BLaER1 treated with 17β-estradiol and CSF1 and Interleukin-3, amounts not matched to agents 10 nM and 100 nM (cell line): Measurements from ENCODE around the gene CNGA4.
A peak's percentile ranks its signal among the peaks of the same experiment; 100 is the strongest.
"Not testable (repeated sequence)": the region's sequence is repeated elsewhere in the genome, so short reads cannot be mapped to it uniquely, and the experiment has no call there.

Source experiments
- H3K27ac ChIP-seq, 11 experiments: shearing (Covaris generic); formaldehyde crosslinking; 2 replicates each; pipeline ENCODE4 v1.8.1; 2022
- H3K27me3 ChIP-seq, 11 experiments: shearing (Covaris generic); formaldehyde crosslinking; 2 replicates each; pipeline ENCODE4 v1.8.1; 2022
- H3K36me3 ChIP-seq, 11 experiments: shearing (Covaris generic); formaldehyde crosslinking; 2 replicates each; pipeline ENCODE4 v1.8.1; 2022
- H3K4me1 ChIP-seq, 10 experiments: shearing (Covaris generic); formaldehyde crosslinking; 2 replicates each; pipeline ENCODE4 v1.8.1; 2022
- H3K4me2 ChIP-seq, 11 experiments: shearing (Covaris generic); formaldehyde crosslinking; 2 replicates each; pipeline ENCODE4 v1.8.1; 2022
- H3K4me3 ChIP-seq, 10 experiments: shearing (Covaris generic); formaldehyde crosslinking; 2 replicates each; pipeline ENCODE4 v1.8.1; 2022
- H3K9ac ChIP-seq, 11 experiments: shearing (Covaris generic); formaldehyde crosslinking; 2 replicates each; pipeline ENCODE4 v1.8.1; 2022
- H3K9me3 ChIP-seq, 11 experiments: shearing (Covaris generic); formaldehyde crosslinking; replicated peaks in 1 of 11; 2 replicates each; pipeline ENCODE4 v1.8.1; 2022
- H4K20me1 ChIP-seq, 11 experiments: shearing (Covaris generic); formaldehyde crosslinking; 2 replicates each; pipeline ENCODE4 v1.8.1; 2022
- Cebpa-rat ChIP-seq, 11 experiments: shearing (Covaris generic); IDR thresholded peaks; 2 replicates each; pipeline ENCODE4 v1.8.1; 2022

The CNGA4 gene

GRCh38 chr11:6260207-6260726, 21.4 kb downstream of the CNGA4 start:
- H3K9ac ChIP-seq = no peak overlapping the region
- H3K4me1 ChIP-seq = no peaks in the 10 kb centered on the region
- no peaks in the 10 kb centered on the region for H3K27me3 ChIP-seq
- H4K20me1 ChIP-seq = no peaks in the 10 kb centered on the region
- H3K9me3 ChIP-seq = peaks cover 0 to 11% (median 0%) of the 10 kb centered on the region in 11 experiments; a peak in 3 of 22 replicates
- no peak overlapping the region for H3K27ac ChIP-seq
- no peak overlapping the region for H3K4me3 ChIP-seq
- H3K36me3 ChIP-seq = no peaks in the 10 kb centered on the region
- no peak for TF ChIP-seq Cebpa-rat (IDR thresholded peaks at IDR 0.05)
- no peak overlapping the region for H3K4me2 ChIP-seq

- Histone ChIP-seq H3K4me3 (no peak overlapping the region), H3K4me1 (no peaks in the 10 kb centered on the region), H3K9ac (no peak overlapping the region), H3K36me3 (no peaks in the 10 kb centered on the region), H3K9me3 (peaks cover 0 to 8% (median 0%) of the 10 kb centered on the region in 11 experiments; a peak in 3 of 22 replicates), H3K27ac (no peak overlapping the region), H4K20me1 (no peaks in the 10 kb centered on the region), H3K4me2 (no peak overlapping the region), H3K27me3 (no peaks in the 10 kb centered on the region)
- no peak for TF ChIP-seq Cebpa-rat (IDR thresholded peaks at IDR 0.05)
These were observed 24.8 kb downstream of the CNGA4 start for GRCh38 chr11:6263662-6264061.

GRCh38 chr11:6268820-6269219, 29.9 kb downstream of the CNGA4 start:
- H3K9ac ChIP-seq = no peak overlapping the region
- no peaks in the 10 kb centered on the region for H3K36me3 ChIP-seq
- no peaks in the 10 kb centered on the region for H3K27me3 ChIP-seq
- H3K4me3 ChIP-seq = no peak overlapping the region
- no peak overlapping the region for H3K27ac ChIP-seq
- H3K4me2 ChIP-seq = no peak overlapping the region
- H4K20me1 ChIP-seq = no peaks in the 10 kb centered on the region
- peaks cover 0 to 6% (median 5%) of the 10 kb centered on the region in 10 experiments; a peak in 8 of 20 replicates for H3K4me1 ChIP-seq
- peaks cover 8 to 19% (median 13%) of the 10 kb centered on the region in 11 experiments; a peak in 17 of 22 replicates for H3K9me3 ChIP-seq
- no peak for TF ChIP-seq Cebpa-rat (IDR thresholded peaks at IDR 0.05)

GRCh38 chr11:6269994-6270393, 31.1 kb downstream of the CNGA4 start:
- no peak overlapping the region for H3K4me3 ChIP-seq
- H3K27me3 ChIP-seq = no peaks in the 10 kb centered on the region
- H3K4me1 ChIP-seq = peaks cover 0 to 6% (median 5%) of the 10 kb centered on the region in 10 experiments; a peak in 8 of 20 replicates
- H3K9me3 ChIP-seq = peaks cover 8 to 19% (median 13%) of the 10 kb centered on the region in 11 experiments; a peak in 17 of 22 replicates
- H3K36me3 ChIP-seq = no peaks in the 10 kb centered on the region
- no peak for TF ChIP-seq Cebpa-rat (IDR thresholded peaks at IDR 0.05)
- no peak overlapping the region for H3K9ac ChIP-seq
- H3K4me2 ChIP-seq = no peak overlapping the region
- no peak overlapping the region for H3K27ac ChIP-seq
- no peaks in the 10 kb centered on the region for H4K20me1 ChIP-seq

GRCh38 chr11:6270584-6271246, 31.8 kb downstream of the CNGA4 start:
- Histone ChIP-seq H3K36me3 (no peaks in the 10 kb centered on the region), H3K9me3 (peaks cover 8 to 19% (median 13%) of the 10 kb centered on the region in 11 experiments; a peak in 17 of 22 replicates), H3K9ac (no peak overlapping the region), H3K4me3 (no peak overlapping the region), H3K4me1 (peaks cover 0 to 6% (median 5%) of the 10 kb centered on the region in 10 experiments; a peak in 8 of 20 replicates), H3K4me2 (no peak overlapping the region), H4K20me1 (no peaks in the 10 kb centered on the region), H3K27me3 (no peaks in the 10 kb centered on the region), H3K27ac (no peak overlapping the region)
- no peak for TF ChIP-seq Cebpa-rat (IDR thresholded peaks at IDR 0.05)

GRCh38 chr11:6271598-6271997, 32.7 kb downstream of the CNGA4 start:
- no peak overlapping the region for H3K4me2 ChIP-seq
- H3K27me3 ChIP-seq = no peaks in the 10 kb centered on the region
- H3K9me3 ChIP-seq = peaks cover 10 to 22% (median 16%) of the 10 kb centered on the region in 11 experiments; a peak in 19 of 22 replicates
- TF ChIP-seq Cebpa-rat (IDR thresholded peaks at IDR 0.05) = no peak
- no peaks in the 10 kb centered on the region for H3K36me3 ChIP-seq
- H3K4me3 ChIP-seq = no peak overlapping the region
- no peaks in the 10 kb centered on the region for H4K20me1 ChIP-seq
- no peak overlapping the region for H3K9ac ChIP-seq
- H3K27ac ChIP-seq = no peak overlapping the region
- peaks cover 0 to 6% (median 5%) of the 10 kb centered on the region in 10 experiments; a peak in 8 of 20 replicates for H3K4me1 ChIP-seq

- no peak overlapping the region for H3K27ac ChIP-seq
- H3K36me3 ChIP-seq = no peaks in the 10 kb centered on the region
- H4K20me1 ChIP-seq = no peaks in the 10 kb centered on the region
- H3K9me3 ChIP-seq = peaks cover 12 to 28% (median 22%) of the 10 kb centered on the region in 11 experiments; a peak in 19 of 22 replicates
- H3K4me2 ChIP-seq = peak overlapping the region in 6 of 11 experiments; percentile 7 to 24 (median 12); a peak in 4 of 22 replicates
- H3K27me3 ChIP-seq = no peaks in the 10 kb centered on the region
- H3K4me1 ChIP-seq = peaks cover 0 to 6% (median 5%) of the 10 kb centered on the region in 10 experiments; a peak in 8 of 20 replicates
- H3K4me3 ChIP-seq = no peak overlapping the region
- no peak for TF ChIP-seq Cebpa-rat (IDR thresholded peaks at IDR 0.05)
- no peak overlapping the region for H3K9ac ChIP-seq
These were observed 34.3 kb downstream of the CNGA4 start for GRCh38 chr11:6273188-6273587.

GRCh38 chr11:6280809-6281208, 41.9 kb downstream of the CNGA4 start:
- H3K9ac ChIP-seq, H3K4me1 ChIP-seq, H3K27ac ChIP-seq, H3K4me3 ChIP-seq, H3K27me3 ChIP-seq, H3K4me2 ChIP-seq, H4K20me1 ChIP-seq, H3K36me3 ChIP-seq: not testable (repeated sequence)
- peaks cover 0 to 20% (median 7%) of the 10 kb centered on the region in 11 experiments; a peak in 12 of 22 replicates for H3K9me3 ChIP-seq

- H3K4me3 ChIP-seq = no peak overlapping the region
- peaks cover 0 to 8% (median 0%) of the 10 kb centered on the region in 11 experiments; a peak in 5 of 22 replicates for H3K9me3 ChIP-seq
- no peaks in the 10 kb centered on the region for H3K27me3 ChIP-seq
- no peak overlapping the region for H3K9ac ChIP-seq
- TF ChIP-seq Cebpa-rat (IDR thresholded peaks at IDR 0.05) = no peak
- H3K27ac ChIP-seq = no peak overlapping the region
- no peak overlapping the region for H3K4me2 ChIP-seq
- no peaks in the 10 kb centered on the region for H4K20me1 ChIP-seq
- H3K4me1 ChIP-seq = peaks cover 0 to 7% (median 4%) of the 10 kb centered on the region in 10 experiments; a peak in 6 of 20 replicates
- H3K36me3 ChIP-seq = no peaks in the 10 kb centered on the region
These were observed 44.6 kb downstream of the CNGA4 start for GRCh38 chr11:6283453-6284023.
